ELR (cell line): ENCODE results near the gene P2RX7.
"Not testable (repeated sequence)": the region's sequence is repeated elsewhere in the genome, so short reads cannot be mapped to it uniquely, and the experiment has no call there.

ENCODE experiments used
- DNase-seq: peaks from one replicate; pipeline ENCODE4 v3.0.0-alpha.2; 2015; ENCODE audit warnings: low read depth

Gene P2RX7

GRCh38 chr12:121135320-121135719 is 2.6 kb downstream of the P2RX7 start:
- no peak for DNase-seq

- DNase-seq: no peak
These were observed 4.8 kb downstream of the P2RX7 start for GRCh38 chr12:121137512-121137911.

- DNase-seq: no peak
These were observed 5.6 kb downstream of the P2RX7 start for GRCh38 chr12:121138284-121138683.

DNA sequence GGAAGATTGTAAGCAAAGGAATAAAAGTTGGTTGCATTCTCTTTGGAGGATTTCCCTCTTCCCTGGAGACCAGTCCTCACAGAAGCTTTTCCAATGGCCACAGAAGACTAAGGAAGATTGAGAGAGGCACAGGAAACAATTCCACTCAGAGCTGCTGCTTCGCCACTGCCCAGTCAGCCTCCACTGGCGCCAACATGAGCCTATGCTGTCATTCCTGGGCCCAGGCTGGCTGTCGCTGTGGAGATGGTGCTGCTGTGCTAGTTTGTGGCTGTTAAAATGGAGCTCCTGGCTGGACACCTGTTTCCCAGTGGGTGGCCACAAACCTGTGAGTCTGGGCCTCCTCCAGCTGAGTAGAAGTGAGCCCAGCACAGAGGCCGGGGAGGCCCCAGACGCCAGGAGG is 6.6 kb downstream of the P2RX7 start:
- DNase-seq: no peak

GRCh38 chr12:121142171-121142950 is 9.7 kb downstream of the P2RX7 start:
- DNase-seq: no peak

DNA sequence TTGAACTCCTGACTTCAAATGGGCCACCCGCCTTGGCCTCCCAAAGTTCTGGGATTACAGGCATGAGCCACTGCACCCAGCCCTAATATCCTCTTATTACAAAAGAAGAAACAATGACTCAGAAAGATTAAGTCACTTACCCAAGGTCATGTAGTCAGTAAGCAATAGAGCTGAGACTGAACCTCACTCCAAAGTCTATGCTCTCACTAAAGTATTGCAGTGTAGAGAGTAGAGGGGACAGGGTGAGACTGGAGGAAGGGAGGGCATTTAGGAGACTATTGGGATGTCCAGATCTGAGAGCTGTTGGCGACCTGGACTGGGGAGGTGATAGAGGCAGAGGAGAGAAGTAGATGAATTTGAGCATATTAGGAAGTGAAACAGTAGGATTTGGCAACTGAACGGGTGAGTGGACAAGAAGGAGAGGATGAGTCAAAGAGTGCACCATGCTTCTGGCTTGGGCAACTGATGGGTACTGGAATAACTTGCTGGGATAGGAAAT is 11.8 kb downstream of the P2RX7 start:
- DNase-seq: peak; percentile 62

GRCh38 chr12:121145221-121145620 is 12.5 kb downstream of the P2RX7 start:
- peak; percentile 43 for DNase-seq

- not testable (repeated sequence) for DNase-seq
These were observed 16.6 kb downstream of the P2RX7 start for GRCh38 chr12:121149289-121149688.

DNA sequence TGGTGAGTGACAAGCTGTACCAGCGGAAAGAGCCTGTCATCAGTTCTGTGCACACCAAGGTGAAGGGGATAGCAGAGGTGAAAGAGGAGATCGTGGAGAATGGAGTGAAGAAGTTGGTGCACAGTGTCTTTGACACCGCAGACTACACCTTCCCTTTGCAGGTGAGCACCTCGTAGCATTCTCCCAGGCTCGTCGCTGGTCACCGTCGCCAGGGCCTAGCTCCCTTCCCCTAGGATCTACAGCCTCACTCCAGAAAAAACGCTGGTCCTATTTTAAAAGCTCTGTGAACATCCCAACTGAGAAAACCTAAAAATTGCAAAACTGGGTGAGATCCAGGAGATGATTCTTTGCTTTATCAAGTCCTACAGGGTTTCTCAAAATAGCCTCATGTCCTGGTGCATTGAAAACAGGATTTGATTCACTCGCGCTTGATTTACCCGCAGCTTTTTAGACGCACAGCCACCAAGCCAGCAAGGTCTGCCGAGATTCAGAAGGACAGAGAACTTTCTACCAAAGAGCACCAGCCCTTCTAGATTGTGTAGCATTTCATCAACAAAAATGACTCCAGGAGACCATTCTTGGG is 22.2 kb downstream of the P2RX7 start:
- DNase-seq: no peak

DNA sequence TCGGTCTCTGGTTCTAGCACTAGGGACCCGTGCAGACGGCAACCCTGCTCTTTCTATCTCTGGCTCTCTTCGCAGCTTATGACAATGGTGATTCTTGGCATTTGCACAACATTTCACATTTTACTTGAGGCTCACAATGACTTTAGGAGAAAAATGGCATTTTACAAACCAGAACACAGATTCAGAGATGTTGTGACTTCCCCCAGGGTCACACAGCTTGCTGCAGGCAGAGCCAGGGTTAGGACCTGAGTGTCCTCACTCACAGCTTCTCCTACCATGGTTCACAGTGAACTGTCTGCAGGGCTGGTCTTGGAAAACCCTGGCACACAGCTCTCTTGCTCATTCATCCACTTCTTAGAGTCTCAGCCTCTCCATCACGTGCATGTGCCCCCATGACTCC is 23.7 kb downstream of the P2RX7 start:
- DNase-seq: no peak

GRCh38 chr12:121158085-121158484 is 25.4 kb downstream of the P2RX7 start:
- no peak for DNase-seq

DNA sequence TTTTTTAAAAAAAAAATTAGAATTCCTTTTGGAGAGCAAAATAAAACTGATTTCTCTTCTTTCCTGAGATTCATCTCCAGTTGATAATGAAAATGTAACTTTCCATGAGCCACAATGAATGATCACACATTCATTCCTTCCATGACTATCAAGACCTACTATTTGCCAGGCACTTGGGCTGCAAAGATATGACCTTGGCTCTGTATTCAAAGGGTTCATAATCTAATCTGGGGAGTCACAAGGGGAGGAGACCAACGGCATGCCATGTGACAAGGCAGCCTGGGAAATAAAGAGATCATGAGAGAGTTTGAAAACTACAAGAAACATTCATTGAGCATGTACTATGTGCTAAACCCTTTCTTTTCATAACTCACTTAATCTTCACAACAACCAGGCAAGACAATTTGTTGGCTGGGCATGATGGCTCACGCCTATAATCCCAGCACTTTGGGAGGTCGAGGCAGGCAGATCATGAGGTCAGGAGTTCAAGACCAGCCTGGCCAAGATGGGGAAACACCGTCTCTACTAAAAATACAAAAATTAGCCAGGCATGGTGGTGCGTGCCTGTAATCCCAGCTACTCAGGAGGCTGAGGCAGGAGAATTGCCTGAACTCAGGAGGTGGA is 26.2 kb downstream of the P2RX7 start:
- not testable (repeated sequence) for DNase-seq

DNA sequence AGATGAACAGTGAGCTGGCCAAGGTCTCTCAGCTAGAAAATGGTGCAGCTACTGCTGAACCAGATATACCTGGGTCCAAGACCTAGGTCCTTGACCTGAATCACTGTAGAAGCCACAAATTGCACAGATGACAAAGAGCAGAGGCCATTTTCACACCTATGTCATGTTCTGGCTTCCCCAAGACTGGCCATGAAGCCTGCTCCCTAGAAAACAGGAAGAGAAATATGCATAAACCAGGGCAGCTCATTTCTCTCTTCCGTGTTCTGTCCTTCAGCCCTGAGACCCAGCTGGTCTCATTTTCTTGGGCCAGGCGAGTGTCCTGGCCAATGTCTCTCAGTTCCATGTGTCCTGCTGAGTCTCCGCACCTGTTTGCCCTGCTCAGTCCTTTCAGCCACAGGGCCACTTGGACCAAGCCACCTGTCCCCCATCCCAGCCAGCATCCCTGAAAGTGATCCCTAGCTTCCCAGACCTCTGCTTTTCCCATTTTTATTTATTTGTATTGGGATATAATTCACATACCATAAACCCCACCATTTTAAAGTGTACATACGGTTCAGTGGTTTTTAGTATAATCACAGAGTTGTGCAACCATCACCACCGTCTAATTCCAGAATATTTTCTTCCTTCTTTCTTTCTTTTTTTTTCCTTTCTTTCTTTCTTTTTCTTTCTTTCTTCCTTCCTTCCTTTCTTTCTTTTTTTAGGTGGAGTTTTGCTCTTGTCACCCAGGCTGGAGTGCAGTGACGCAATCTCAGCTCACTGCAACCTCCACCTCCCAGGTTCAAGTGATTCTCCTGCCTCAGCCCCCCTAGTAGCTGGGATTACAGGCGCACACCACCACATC is 27.0 kb downstream of the P2RX7 start:
- no peak for DNase-seq

DNA sequence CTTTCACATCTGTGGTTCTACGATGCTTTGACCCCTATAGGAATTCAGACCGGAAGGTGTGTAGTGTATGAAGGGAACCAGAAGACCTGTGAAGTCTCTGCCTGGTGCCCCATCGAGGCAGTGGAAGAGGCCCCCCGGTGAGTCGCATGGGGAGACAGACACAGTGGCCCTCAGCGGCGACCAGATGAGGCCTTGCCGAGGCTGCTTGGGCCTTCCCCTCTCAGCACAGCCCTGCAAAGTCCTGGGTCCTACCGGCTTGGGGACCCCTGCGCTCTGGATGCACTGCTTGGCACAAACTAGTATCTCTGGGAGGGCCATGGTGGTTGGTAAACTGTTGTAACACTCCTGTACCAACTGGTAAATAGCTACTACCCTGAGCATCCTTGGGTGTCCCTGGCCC is 29.7 kb downstream of the P2RX7 start:
- no peak for DNase-seq

DNA sequence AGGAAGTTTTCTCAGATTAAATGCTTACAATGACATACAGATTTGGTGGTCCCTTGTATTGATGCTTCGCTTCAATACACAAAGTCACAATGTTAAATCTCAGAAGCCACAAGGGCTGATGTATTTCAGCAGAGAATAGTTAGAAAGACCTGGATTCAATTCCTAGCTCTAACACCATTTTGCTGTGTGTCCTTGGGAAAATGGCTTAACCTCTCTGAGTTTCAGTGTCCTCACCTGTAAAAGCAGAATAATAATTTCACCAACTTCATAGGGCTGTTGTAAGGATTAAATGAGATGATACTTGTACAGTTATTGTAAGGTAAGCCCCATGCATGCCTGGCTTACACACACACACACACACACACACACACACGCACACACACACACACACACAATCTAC is 30.3 kb downstream of the P2RX7 start:
- no peak for DNase-seq

DNA sequence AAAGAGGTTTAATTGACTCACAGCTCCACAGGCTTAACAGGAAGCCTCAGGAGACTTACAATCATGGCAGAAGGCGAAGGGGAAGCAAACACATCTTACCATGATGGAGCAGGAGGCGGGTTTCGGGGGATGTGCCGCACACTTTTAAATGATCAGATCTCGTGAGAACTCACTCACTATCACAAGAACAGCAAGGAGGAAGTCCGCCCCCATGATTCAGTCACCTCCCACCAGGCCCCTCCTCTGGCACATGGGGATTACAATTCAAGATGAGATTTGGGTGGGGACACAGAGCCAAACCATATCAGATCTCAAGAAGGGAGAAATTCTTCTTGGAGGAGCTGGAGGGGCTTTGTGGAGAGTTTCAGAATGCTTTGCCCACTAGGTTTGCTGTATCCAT is 32.2 kb downstream of the P2RX7 start:
- not testable (repeated sequence) for DNase-seq

DNA sequence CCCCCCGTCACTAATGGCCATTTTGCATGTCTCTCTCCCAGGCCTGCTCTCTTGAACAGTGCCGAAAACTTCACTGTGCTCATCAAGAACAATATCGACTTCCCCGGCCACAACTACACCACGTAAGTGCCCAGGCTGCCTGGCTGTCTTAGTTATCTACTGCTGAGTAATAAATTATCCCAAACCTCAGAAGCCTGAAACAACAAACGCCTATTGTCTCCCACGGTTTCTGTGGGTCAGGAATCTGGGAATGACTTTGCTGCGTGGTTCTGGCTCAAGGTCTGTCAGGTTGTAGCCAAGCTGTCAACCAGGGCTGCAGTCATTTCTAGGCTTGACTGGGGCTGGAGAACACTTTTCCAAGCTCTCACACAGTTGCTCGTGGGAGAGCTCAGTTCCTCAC is 32.6 kb downstream of the P2RX7 start:
- DNase-seq: no peak

GRCh38 chr12:121166356-121166755 is 33.7 kb downstream of the P2RX7 start:
- no peak for DNase-seq

- no peak for DNase-seq
These were observed 34.6 kb downstream of the P2RX7 start for GRCh38 chr12:121167232-121167820.

DNA sequence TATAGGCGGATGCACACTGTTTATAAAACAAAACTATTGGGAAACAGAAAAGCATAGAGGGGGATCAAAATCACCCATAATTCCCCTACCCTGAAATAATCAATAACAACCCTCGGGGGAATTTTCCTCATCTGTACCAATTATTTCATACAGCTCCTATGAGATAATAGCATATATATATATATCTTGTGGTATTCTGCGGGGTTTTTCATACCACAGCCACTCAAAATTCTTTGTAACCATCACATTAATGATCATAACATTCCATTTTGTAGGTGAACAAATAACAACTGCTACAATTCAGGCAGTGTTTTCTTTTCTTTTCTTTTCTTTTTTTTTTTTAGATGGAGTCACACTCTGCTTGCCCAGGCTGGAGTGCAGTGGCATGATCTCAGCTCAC is 35.3 kb downstream of the P2RX7 start:
- no peak for DNase-seq

- DNase-seq: no peak
These were observed 37.5 kb downstream of the P2RX7 start for GRCh38 chr12:121170151-121170550.
